ENCODE measurements around the gene DUSP8.

The DUSP8 gene

DNA sequence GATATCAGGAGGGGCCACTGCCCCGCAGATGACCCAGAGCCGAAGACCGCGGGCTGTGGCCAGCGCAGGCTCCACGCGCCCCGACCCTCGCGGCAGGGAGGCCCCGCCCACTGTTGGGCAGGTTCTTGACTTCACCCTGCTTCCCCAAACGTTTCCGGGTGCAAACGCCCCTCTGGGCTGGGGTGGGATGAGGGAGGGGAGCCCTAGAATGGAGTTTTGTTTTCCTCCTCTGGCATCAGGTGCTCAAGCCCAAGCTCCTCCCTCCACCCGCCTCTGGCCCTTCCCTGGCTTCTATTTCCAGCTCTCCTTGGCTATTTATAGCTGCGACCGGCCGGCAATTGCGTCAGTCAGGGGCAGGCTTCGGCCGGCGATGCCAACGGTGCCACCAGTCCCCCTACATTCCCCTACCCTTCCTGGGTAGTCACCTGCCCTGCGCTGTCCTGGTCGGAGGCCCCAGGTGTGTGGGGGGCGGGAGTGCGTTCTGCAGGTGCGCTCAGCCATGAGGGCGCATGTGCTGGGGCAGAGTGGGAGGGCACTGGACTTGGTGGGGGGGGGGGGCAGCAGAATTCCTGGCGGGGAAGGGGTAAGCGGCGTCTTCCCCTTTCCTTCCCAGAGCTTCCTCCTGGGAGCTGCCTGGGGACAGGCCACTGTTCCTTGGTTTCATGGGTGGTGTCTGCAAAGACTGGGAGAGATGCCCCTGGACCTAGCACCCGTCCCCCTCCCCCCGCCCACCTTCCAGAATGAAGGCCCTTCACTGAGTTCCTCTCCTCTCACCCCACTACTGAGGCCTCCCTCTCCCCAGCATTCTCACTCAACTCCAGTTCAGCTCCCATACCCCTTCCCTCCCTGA lies 23.6 kb downstream of the DUSP8 start:
- DNase-seq, result no peak

DNA sequence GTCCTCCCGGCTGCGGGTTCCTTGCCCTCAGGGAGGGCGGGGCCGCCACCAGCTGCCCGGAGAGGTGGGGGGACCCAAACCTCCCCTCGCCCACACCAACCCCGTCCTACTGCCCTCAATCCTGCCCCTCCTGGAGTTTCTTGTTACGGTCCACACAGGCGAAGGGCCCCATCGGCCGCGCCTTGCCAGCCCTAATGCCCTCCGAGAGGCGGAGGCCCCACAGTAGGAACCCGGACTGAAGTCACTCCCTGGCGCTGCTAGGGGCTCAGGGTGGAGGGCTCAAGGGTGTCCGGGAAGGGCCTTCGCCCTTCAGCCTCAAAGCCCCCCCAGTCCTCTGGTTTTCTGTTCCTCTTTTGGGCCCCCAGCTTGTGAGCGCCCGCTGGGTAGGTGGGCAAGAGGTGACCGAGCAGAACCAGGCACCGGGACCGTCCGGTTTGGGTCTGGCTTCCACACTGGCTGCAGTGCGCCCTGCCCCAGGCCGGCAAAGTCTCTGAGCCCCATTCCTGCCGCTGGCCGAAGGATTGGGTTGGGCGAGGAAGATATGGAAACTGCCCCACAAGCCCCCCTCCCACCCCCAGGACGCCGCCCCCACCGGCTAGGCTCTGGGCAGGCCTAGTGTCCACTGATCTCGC lies 24.5 kb downstream of the DUSP8 start:
- no peak for DNase-seq

DNA sequence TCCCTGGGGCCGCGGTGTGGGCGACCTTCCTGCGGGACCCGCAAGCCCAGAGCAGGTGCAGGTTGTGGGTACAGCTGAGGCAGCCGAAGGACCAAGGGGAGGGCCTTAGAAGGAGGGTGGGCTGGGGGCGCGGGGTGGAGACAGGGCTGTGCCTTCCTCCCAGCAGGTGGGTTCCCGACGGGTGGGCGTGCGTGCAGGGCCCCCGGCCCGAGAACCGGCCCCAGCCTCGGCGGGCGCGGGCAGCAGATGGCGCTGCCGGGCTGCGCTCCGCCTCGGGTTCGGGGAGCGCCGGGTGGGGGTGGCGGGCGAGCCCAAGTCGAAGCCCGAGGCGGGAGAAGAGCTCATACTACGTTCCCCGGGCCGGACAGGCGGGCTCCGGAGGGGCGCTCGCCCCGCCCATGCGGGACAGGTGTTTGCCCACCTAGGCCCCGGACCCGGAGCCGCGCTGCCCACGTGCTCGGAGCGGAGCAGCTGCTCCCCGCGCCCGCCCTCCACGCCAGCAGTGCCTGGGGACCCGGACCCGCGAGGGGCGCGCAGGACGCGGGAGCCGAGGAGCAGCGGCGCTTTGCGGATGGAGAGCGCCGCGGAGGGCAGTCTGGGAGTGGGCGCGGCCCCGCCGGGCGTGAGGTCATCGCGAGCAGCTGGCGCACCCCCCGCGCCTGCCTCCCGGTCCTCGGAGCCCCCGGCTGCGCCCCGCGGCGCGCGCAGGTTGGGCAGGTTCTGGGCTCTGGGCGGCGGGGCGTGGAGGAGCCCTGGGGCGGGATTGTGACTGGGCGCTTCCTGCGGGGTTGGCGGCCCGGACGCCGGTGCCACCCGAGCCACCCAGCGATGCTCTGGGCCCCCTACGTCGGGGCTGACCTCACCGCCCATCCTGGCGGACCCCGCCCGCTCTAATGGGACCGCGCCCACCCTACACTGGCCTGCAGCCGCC lies 25.3 kb downstream of the DUSP8 start:
- DNase-seq, result peak; percentile 21

DNA sequence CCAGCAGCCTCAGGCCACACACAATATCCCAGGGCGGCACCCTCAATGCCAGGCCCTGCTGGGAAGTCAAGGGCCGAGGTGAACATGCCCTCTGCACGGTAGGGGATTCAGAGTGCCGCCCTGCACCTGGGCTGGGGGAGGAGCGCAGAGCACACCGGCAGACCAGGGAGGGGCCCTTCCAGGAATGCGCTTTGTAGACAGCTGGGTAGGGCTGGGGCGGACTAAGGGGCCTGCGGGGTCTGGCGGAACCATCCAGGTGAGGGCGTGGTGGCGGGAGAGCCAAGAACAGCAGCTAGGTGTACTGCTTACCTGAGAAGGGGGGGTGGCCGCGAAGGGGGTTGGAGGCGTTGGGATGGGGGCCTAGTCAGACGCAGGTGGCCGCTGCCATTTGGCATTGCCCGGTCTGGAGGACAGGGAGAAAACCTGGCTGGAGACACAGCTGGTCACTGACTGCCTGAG lies 26.0 kb downstream of the DUSP8 start:
- DNase-seq, result no peak

- no peak for DNase-seq
Observed at GRCh38 chr11:1545432-1545831, 26.6 kb downstream of the DUSP8 start.

DNA sequence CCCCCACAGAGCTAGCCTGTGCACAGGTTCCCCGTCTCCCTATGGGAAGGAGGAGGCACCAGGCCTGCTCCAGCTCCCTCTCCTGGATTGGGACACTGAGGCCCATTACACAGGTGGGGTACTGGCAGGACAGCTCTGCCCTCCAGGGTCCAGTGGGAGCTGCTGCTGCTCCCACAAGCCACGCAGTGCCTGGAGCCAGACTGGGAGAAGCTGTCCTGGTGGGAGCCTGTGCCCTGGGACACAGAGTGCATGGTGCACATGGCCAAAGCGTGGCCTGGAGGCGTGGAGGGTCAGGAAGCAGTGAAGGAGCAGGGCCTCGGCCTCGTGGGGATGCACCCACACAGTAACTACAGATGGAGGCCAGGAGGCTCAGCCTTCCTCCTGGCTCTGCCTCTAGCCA lies 27.5 kb downstream of the DUSP8 start:
- DNase-seq, result no peak

DNA sequence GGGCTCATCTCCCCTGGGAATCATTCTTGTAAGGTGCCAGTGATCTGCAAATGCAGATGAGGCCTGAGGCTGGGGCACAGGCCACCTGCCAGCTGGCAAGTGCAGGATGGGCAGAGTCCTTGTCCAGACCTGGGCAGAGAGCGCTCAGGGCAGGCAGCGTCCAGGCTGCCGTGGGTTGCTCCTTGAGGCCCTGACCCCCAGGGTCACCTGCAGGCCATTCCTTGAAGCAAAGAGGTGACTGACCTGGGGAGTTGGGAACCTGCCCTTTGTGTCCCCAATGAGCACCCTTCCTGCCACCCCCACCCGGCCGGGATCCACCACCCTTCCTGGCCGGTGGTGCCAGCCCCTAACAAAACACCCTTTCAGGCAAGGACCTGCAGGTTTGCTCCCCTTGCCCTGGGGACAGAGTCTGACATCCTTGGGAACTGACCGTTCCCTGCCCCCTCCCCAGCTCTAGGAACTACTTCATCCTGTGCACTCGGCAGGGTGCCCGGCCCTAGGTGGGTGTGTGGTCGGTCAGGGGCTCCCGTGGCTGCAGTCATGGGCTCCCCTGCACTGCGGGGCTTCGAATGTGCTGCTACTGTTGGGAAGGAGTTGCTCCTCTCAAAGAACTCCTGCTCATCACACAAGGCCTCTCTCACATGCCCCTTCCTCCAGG lies 28.3 kb downstream of the DUSP8 start:
- DNase-seq, result no peak

GRCh38 chr11:1542267-1542666 lies 29.8 kb downstream of the DUSP8 start:
- DNase-seq, result no peak

GRCh38 chr11:1541474-1542204 lies 30.4 kb downstream of the DUSP8 start:
- no peak for DNase-seq

DNA sequence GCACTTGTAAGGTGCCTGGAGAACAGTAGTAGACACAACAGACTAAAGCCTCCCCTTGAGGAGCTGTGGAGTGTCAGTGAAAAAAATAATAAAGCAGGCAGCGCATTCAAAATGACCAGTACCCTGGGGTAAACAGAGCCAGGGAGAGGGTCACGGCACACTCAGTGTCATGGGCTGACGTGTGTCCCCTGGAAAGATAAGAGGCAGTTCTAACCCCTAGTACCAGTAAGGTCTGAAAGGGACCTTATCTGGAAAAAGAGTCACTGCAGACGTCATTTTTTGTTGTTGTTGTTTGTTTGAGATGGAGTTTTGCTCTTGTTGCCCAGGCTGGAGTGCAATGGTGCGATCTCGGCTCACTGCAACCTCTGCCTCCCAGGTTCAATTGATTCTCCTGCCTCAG lies 32.0 kb downstream of the DUSP8 start:
- no peak for DNase-seq

GRCh38 chr11:1538153-1538552 lies 33.9 kb downstream of the DUSP8 start:
- no peak for DNase-seq

GRCh38 chr11:1536065-1536843 lies 35.8 kb downstream of the DUSP8 start:
- no peak for DNase-seq

DNA sequence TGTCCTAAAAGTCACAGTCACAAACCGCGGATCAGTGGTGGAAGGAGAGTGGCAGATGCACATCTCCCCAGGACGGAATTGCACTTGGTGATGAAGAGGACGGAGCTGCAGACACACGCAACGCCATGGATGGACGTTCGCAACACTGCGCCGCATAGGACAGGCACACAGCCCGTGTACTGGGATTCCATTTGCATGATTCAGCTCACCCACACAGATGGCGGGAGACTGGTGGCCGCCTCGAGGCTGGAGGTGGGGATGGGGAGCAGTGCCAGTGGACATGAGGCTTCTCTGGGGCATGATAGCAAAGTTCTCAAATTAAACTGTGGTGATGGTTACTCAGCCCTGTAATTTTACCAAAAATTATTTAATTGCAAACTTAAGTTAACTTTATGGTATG lies 37.4 kb downstream of the DUSP8 start:
- no peak for DNase-seq

DNA sequence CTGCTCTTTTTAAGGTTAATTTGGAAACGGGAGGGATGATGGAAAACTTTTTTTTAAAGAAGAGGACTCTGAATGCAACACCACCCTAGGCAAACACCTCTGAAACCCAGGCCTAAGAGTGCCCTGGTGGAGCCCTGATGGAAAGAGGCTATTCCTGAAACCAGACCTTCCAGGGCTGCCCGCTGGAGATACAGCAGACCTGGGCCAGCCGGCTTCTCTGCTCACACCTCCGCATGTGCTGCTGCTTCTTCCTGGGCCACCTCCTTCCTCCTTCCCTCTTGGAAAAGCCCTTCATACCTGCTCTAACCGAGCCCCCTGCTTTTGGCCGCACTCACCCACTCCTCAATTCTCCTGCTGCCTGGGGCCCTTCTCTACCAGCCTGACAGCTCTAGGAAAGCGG lies 37.9 kb downstream of the DUSP8 start:
- no peak for DNase-seq

GRCh38 chr11:1533342-1533725 lies 38.7 kb downstream of the DUSP8 start:
- no peak for DNase-seq

DNA sequence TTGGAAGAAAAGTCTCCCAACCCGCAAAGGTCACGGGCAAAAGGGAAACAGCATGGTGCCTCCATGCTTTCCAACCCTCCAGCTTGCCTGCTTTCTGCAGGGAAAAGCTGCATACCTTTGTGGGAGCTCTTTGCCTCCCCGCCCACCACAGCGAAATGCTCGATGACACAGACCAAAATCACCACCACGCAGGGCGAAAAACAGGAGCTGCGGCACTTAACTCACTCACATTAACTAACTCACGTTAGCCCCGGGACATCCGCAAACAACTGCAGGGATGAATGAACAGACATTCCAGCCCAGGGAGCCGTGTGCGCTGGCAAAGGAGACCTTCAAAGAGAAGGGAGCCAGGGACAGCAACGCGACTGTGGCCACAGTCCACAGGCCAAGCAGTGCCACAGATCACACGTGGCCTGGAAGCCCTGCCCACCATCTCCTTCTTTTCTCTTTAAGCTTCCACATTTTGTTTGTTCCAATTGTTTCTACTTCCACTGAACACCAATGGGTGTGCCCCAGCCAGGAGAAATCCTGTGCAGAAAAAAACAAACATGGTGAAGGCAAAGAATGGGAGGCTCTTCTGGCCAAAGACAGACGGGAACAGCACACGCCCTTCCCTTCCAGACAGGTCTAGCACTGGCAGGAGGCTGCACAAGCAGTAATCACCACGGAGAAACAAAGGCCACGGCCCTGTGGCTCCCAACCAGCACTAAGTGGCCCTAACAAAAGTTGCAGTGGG lies 39.3 kb downstream of the DUSP8 start:
- DNase-seq, result no peak

DNA sequence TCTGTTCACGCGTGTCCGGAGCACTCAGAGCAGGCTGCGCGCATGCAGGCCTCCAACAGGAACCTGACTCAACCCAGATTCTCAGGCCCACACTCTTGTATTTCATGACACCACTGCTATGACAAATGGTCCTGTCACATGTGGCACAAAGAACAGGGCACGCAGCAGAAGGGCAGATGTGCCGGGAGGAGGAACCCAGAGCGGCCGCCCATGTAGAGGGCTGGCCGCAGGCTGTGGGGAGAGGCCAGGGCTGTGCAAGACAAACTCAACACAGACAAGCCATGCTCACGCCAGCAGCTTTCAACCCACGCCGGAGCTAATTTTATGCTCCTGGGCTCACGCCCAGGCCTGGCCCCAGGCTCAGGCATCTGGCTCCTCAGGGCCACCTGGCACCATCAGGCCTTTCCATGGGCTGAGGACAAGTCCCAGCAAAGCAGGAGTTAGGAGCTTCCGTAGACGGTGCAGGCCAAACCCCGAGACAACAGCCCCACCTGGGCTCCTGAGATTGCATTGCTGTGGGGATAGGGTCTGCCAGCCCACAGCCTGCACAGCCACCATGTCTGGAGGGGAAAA lies 40.0 kb downstream of the DUSP8 start:
- DNase-seq, result no peak

DNA sequence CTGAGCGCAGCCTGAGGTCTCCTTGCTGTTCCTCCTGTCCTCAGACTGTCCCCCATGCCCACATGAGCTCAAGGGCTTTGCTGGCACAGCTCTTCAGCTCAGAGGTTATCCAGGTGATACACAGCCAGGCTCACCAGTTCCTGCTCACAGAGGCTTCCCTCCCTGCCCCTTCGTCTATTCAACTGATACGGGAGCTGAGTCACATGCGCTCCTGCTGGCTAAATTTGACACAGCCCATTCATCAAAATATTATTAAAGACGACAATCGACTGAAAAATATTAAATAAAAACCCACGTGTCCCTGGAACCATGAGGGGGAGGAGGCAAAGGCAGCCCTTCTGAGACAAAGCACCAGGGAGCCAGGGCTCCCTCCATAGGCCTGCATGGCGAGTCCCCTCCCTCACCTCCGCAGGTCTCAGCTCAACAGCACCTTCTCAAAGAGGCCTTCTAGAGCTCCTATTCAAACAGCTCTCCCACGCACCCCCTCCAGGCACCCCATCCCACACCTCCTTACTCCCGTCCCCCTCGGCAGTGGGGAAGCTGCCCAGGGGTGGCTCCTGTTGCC lies 40.5 kb downstream of the DUSP8 start:
- DNase-seq, result no peak

DNA sequence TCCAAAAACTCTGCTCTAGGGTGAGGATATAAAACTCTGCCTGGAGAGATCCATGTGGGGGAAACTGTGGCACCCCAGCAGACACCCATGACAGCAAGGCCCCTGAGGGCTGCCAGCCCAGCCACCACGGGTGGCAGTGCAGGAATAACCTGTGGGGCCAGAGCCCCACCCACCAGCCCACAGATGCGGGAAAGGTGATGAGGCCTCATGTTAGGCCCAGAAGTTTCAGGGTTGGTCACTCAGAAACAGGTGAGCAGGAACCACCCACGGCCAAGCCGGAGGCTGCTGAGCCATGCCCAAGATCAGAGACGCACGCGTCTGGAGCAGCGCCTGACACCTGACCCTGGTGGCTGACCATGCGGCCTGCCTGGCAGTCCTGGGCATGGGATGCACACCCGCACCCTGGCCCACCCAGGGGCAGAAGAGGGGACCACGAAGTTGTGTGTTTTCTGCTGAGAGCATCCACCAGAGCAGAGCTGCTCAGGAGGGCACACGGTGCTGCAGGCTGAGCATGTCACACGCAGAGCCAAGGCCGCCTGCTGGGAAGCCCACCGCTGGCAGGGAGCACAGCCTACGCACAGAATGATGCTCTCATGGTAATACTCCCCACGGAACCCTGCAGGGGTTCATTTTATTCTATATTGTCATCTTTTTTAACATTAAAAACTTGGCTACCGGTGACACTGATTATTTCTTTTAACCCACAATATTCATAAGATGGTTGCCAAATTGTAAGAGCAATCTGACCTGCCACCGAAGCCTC lies 41.2 kb downstream of the DUSP8 start:
- DNase-seq, result no peak
